H9 (cell line): Measurements from ENCODE around the gene DCHS1. TPM values are rescaled to one million over a fixed set of nuclear protein-coding genes. Genes with fewer than 3 reads are reported as not detected.

Experiments
- DNase-seq: peaks from one replicate; pipeline ENCODE4 v3.0.0-alpha.2; 2017
- H2AFZ ChIP-seq: one replicate; pipeline ENCODE4 v1.6.1; 2013; ENCODE audit warnings: mild to moderate bottlenecking, low read length, control low read depth, moderate library complexity
- H2AK5ac ChIP-seq: 2 replicates; pipeline ENCODE4 v1.6.1; 2013; ENCODE audit warnings: low read length, control low read depth, mixed read lengths; ENCODE audit not compliant: insufficient read length
- H2BK120ac ChIP-seq: one replicate; pipeline ENCODE4 v1.6.1; 2013; ENCODE audit warnings: low read depth, mild to moderate bottlenecking, low read length, control low read depth, inconsistent platforms; ENCODE audit not compliant: poor library complexity, severe bottlenecking
- H2BK12ac ChIP-seq: 2 replicates; pipeline ENCODE4 v1.6.1; 2013; ENCODE audit warnings: low read length, control low read depth, mixed read lengths, low read depth; ENCODE audit not compliant: insufficient read length
- H2BK15ac ChIP-seq: 2 replicates; pipeline ENCODE4 v1.6.1; 2013; ENCODE audit warnings: low read depth, low read length, control low read depth
- H2BK20ac ChIP-seq: one replicate; pipeline ENCODE4 v1.6.1; 2013; ENCODE audit warnings: low read depth, mild to moderate bottlenecking, low read length, control low read depth, inconsistent platforms; ENCODE audit not compliant: poor library complexity, severe bottlenecking
- H2BK5ac ChIP-seq: 2 replicates; pipeline ENCODE4 v1.6.1; 2013; ENCODE audit warnings: low read length, control low read depth, mixed read lengths; ENCODE audit not compliant: insufficient read length
- H3K14ac ChIP-seq: 2 replicates; pipeline ENCODE4 v1.6.1; 2013; ENCODE audit warnings: low read length, control low read depth; ENCODE audit not compliant: insufficient read depth
- H3K18ac ChIP-seq: 2 replicates; pipeline ENCODE4 v1.6.1; 2013; ENCODE audit warnings: low read depth, mild to moderate bottlenecking, mixed read lengths, low read length, control low read depth; ENCODE audit not compliant: insufficient read length
- H3K23ac ChIP-seq: 2 replicates; pipeline ENCODE4 v1.6.1; 2013; ENCODE audit warnings: low read length, control low read depth, mixed read lengths, low read depth; ENCODE audit not compliant: insufficient read length
- H3K23me2 ChIP-seq: 2 replicates; pipeline ENCODE4 v1.6.1; 2013; ENCODE audit warnings: low read depth, mild to moderate bottlenecking, mixed read lengths, low read length, control low read depth; ENCODE audit not compliant: insufficient read length, poor library complexity, severe bottlenecking
- H3K27ac ChIP-seq: 2 replicates; pipeline ENCODE4 v1.5.1; 2013; ENCODE audit warnings: low read length, control low read depth, mixed read lengths, low read depth; ENCODE audit not compliant: insufficient read length
- H3K27me3 ChIP-seq: 2 replicates; pipeline ENCODE4 v1.6.1; 2013; ENCODE audit warnings: low read length, control low read depth, inconsistent platforms; ENCODE audit not compliant: insufficient read depth
- H3K4ac ChIP-seq: 2 replicates; pipeline ENCODE4 v1.6.1; 2013; ENCODE audit warnings: low read depth, mild to moderate bottlenecking, control low read depth, inconsistent platforms, low read length, moderate library complexity
- H3K4me1 ChIP-seq: 2 replicates; pipeline ENCODE4 v1.6.1; 2013; ENCODE audit warnings: low read length, control low read depth, inconsistent platforms; ENCODE audit not compliant: insufficient read depth
- H3K4me2 ChIP-seq: 2 replicates; pipeline ENCODE4 v1.6.1; 2013; ENCODE audit warnings: low read length, control low read depth, mixed read lengths; ENCODE audit not compliant: insufficient read length, insufficient read depth
- H3K56ac ChIP-seq: 2 replicates; pipeline ENCODE4 v1.6.1; 2013; ENCODE audit warnings: low read depth, mild to moderate bottlenecking, mixed read lengths, low read length, control low read depth; ENCODE audit not compliant: insufficient read length
- H3K79me1 ChIP-seq: 2 replicates; pipeline ENCODE4 v1.6.1; 2013; ENCODE audit warnings: low read depth, mild to moderate bottlenecking, moderate library complexity, low read length, control low read depth, inconsistent platforms; ENCODE audit not compliant: insufficient read depth, poor library complexity, severe bottlenecking
- H3K79me2 ChIP-seq: 2 replicates; pipeline ENCODE4 v1.6.1; 2013; ENCODE audit warnings: low read length, control low read depth, inconsistent platforms; ENCODE audit not compliant: insufficient read depth
- H3K9ac ChIP-seq: 2 replicates; pipeline ENCODE4 v1.6.1; 2013; ENCODE audit warnings: low read length, control low read depth, mixed read lengths; ENCODE audit not compliant: insufficient read length; ENCODE audit errors: extremely low read depth
- H3K9me3 ChIP-seq: one replicate; pipeline ENCODE4 v1.6.1; 2013; ENCODE audit warnings: low read depth, low read length, inconsistent platforms; ENCODE audit not compliant: control insufficient read depth
- H3T11ph ChIP-seq: one replicate; pipeline ENCODE4 v1.6.1; 2013; ENCODE audit warnings: mild to moderate bottlenecking, low read length, control low read depth, inconsistent platforms
- H4K20me1 ChIP-seq: one replicate; pipeline ENCODE4 v1.6.1; 2013; ENCODE audit not compliant: control insufficient read depth, insufficient read length, insufficient read depth
- H4K5ac ChIP-seq: 2 replicates; pipeline ENCODE4 v1.6.1; 2013; ENCODE audit warnings: low read depth, mild to moderate bottlenecking, mixed read lengths, low read length, control low read depth; ENCODE audit not compliant: insufficient read length
- H4K8ac ChIP-seq: replicated peaks from 2 replicates; pipeline ENCODE4 v1.6.1; 2013; ENCODE audit warnings: low read length, control low read depth, mixed read lengths, low read depth; ENCODE audit not compliant: insufficient read length
- H4K91ac ChIP-seq: 2 replicates; pipeline ENCODE4 v1.6.1; 2013; ENCODE audit warnings: low read depth, mild to moderate bottlenecking, moderate library complexity, mixed read lengths, low read length, control low read depth; ENCODE audit not compliant: insufficient read length
- H3K27ac Mint-ChIP-seq, 3 experiments: 2 replicates in 2 of 3; 3 replicates in 1 of 3; pipeline ENCODE4 v1.8.0; 2020 to 2021; ENCODE audit warnings: mixed read lengths in 3 of 3, mild to moderate bottlenecking in 1 of 3, moderate library complexity in 1 of 3
- H3K27me3 Mint-ChIP-seq: 2 replicates; pipeline ENCODE4 v1.8.0; 2021; ENCODE audit warnings: low read depth, mild to moderate bottlenecking, moderate library complexity, mixed read lengths
- H3K36me3 Mint-ChIP-seq, 3 experiments: 2 replicates in 2 of 3; 3 replicates in 1 of 3; pipeline ENCODE4 v1.8.0; 2020 to 2021; ENCODE audit warnings: low read depth in 3 of 3, mixed read lengths in 3 of 3; ENCODE audit not compliant: insufficient read depth in 1 of 3
- H3K4me1 Mint-ChIP-seq, 2 experiments: 2 replicates each; pipeline ENCODE4 v1.8.0; 2020; ENCODE audit warnings: mixed read lengths in 2 of 2
- H3K4me3 Mint-ChIP-seq, 2 experiments: 2 replicates in 1 of 2; 3 replicates in 1 of 2; pipeline ENCODE4 v1.8.0; 2020 to 2021; ENCODE audit warnings: mild to moderate bottlenecking in 2 of 2, mixed read lengths in 2 of 2, moderate library complexity in 1 of 2
- H3K9me3 Mint-ChIP-seq, 2 experiments: 2 replicates in 1 of 2; 3 replicates in 1 of 2; pipeline ENCODE4 v1.8.0; 2020; ENCODE audit warnings: mild to moderate bottlenecking in 2 of 2, mixed read lengths in 2 of 2, moderate library complexity in 1 of 2
- CTCF ChIP-seq: fragments of 200-600 bp; sonication (generic); conservative IDR thresholded peaks from 3 replicates; pipeline ENCODE4 v1.8.0; 2021; ENCODE audit warnings: antibody characterized with exemption, mild to moderate bottlenecking
- WGBS: extraction: QIAGEN DNeasy Blood & Tissue Kit; methylation state at CpG from one replicate; pipeline ENCODE4 v1.1.7; 2013; ENCODE audit warnings: missing lambda C conversion rate, low lambda C conversion rate, mixed read lengths; ENCODE audit not compliant: insufficient read length; ENCODE audit errors: extremely low coverage; 5-methylcytosine and 5-hydroxymethylcytosine counted together
- total RNA-seq: library from RNA; stranded (reverse); gene quantifications from 2 replicates; pipeline ENCODE4 v1.2.1, GENCODE V29; 2021

Gene DCHS1
- total RNA-seq, 1 experiment from 2014 or later: 12.5 TPM

GRCh38 chr11:6646071-6646470 is 9.5 kb downstream of the DCHS1 start:
- Histone ChIP-seq H3K23ac (no peak overlapping the region), H3K9ac (no peak overlapping the region), H2BK120ac (no peak overlapping the region), H3K9me3 (no peaks in the 10 kb centered on the region), H3K27me3 (no peaks in the 10 kb centered on the region), H2AFZ (no peak overlapping the region), H3K4me2 (no peak overlapping the region), H4K8ac (no peak overlapping the region), H2BK20ac (no peak overlapping the region), H2BK15ac (no peak overlapping the region), H3K79me2 (no peaks in the 10 kb centered on the region), H4K20me1 (no peaks in the 10 kb centered on the region), H3K18ac (no peak overlapping the region), H3K27ac (no peak overlapping the region), H2AK5ac (no peak overlapping the region), H3T11ph (no peak overlapping the region), H4K91ac (no peak overlapping the region), H3K4ac (no peak overlapping the region), H3K79me1 (no peaks in the 10 kb centered on the region), H3K56ac (no peak overlapping the region), H3K23me2 (no peaks in the 10 kb centered on the region), H3K14ac (no peak overlapping the region), H4K5ac (no peak overlapping the region), H3K4me1 (peaks cover 2% of the 10 kb centered on the region; the same call in 1 of the 2 replicates), H2BK5ac (no peak overlapping the region), H2BK12ac (no peak overlapping the region)
- Mint-ChIP-seq H3K27me3 (0 out of 2 replicates have a peak, but pooled peaks cover 2% of the 10 kb centered on the region), H3K36me3 (no peaks in the 10 kb centered on the region), H3K27ac (no peak overlapping the region), H3K4me1 (no peaks in the 10 kb centered on the region), H3K4me3 (no peak overlapping the region), H3K9me3 (no peaks in the 10 kb centered on the region)
- no CpG with 5 or more reads among the region's 12 CpGs for WGBS
- DNase-seq: no peak
- no peak for TF ChIP-seq CTCF
